ENCODE data around the gene ZWILCH. TPM values are rescaled to one million over a fixed set of nuclear protein-coding genes. Genes with fewer than 3 reads are reported as not detected.

The ZWILCH gene
- polyA plus RNA-seq, 2 donors, result 4.5 to 7.9 TPM

DNA sequence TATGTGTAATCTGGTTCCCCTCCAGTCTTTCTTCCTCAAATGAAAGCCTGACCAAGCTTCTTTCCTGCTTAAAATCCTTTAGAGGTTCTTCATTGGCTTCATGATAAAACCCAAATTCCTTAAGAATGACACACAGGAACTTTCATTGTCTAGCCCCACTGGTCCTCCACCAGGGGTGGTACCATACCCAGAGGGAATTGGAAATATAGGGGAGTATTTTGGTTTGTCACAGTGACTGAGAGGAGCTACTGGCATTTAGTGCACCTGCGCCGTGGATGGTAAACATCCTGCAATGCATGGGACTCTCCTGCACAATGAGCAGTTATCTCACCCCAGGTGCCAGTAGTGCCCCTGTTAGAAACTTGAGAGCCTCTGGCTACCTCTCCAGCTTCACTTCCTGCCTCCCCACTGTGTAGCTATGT lies 10.8 kb downstream of the ZWILCH start:
- 96 to 100% methylated on average over 2 of the region's 2 CpGs for WGBS, 2 donors
- Histone ChIP-seq H3K4me3 (ENCODE audit: low read depth in 1 of 2, low read length in 2 of 2) (no peak overlapping the region), H3K27ac (ENCODE audit: low read depth in 2 of 2, low read length in 1 of 2) (no peak overlapping the region), H3K27me3 (ENCODE audit: control insufficient read depth in 1 of 2, insufficient read depth in 2 of 2, low read length in 2 of 2) (no peaks in the 10 kb centered on the region), H3K9me3 (ENCODE audit: control insufficient read depth in 2 of 2, insufficient read depth in 1 of 2, low read depth in 1 of 2, low read length in 1 of 2) (no peaks in the 10 kb centered on the region), H3K36me3 (ENCODE audit: control insufficient read depth in 2 of 2, insufficient read depth in 2 of 2, low read length in 1 of 2) (peaks cover 0 to 1% of the 10 kb centered on the region in 2 donors), H3K4me1 (ENCODE audit: control insufficient read depth in 2 of 2, insufficient read depth in 2 of 2, low read length in 1 of 2) (no peaks in the 10 kb centered on the region)

GRCh38 chr15:66523926-66524325 lies 18.8 kb downstream of the ZWILCH start:
- H3K27me3 ChIP-seq (ENCODE audit: control insufficient read depth in 1 of 2, insufficient read depth in 2 of 2, low read length in 2 of 2), result no peaks in the 10 kb centered on the region
- H3K4me3 ChIP-seq (ENCODE audit: low read depth in 1 of 2, low read length in 2 of 2), result no peak overlapping the region
- no peak overlapping the region for H3K27ac ChIP-seq (ENCODE audit: low read depth in 2 of 2, low read length in 1 of 2)
- 79 to 80% methylated on average over 3 of the region's 3 CpGs for WGBS, 2 donors
- H3K4me1 ChIP-seq (ENCODE audit: control insufficient read depth in 2 of 2, insufficient read depth in 2 of 2, low read length in 1 of 2), result no peaks in the 10 kb centered on the region
- no peaks in the 10 kb centered on the region for H3K9me3 ChIP-seq (ENCODE audit: control insufficient read depth in 2 of 2, insufficient read depth in 1 of 2, low read depth in 1 of 2, low read length in 1 of 2)
- H3K36me3 ChIP-seq (ENCODE audit: control insufficient read depth in 2 of 2, insufficient read depth in 2 of 2, low read length in 1 of 2), result peaks cover 0 to 4% of the 10 kb centered on the region in 2 donors

DNA sequence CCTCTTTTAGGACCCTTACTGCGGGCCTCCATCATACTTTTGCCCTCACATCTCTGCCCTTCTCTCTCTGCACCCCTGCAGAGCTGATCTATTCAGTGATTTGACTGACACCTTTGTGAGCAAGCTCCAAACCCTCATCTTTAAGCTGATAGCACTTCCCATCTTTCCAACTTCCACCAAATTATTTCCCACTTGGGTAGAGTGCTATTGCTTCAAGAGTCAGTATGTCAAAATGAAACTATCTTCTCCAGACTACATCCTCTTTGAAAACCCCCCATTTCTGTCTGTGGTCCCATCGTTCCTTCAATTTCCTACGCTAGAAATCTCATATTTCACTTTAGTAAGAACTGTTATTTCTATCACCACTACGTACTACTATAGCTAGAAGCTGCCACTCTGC lies 19.7 kb downstream of the ZWILCH start:
- WGBS, 2 donors, result 85 to 92% methylated on average over 4 of the region's 4 CpGs
- no peaks in the 10 kb centered on the region for H3K27me3 ChIP-seq (ENCODE audit: control insufficient read depth in 1 of 2, insufficient read depth in 2 of 2, low read length in 2 of 2)
- no peaks in the 10 kb centered on the region for H3K4me1 ChIP-seq (ENCODE audit: control insufficient read depth in 2 of 2, insufficient read depth in 2 of 2, low read length in 1 of 2)
- H3K4me3 ChIP-seq (ENCODE audit: low read depth in 1 of 2, low read length in 2 of 2), result no peak overlapping the region
- H3K27ac ChIP-seq (ENCODE audit: low read depth in 2 of 2, low read length in 1 of 2), result no peak overlapping the region
- H3K9me3 ChIP-seq (ENCODE audit: control insufficient read depth in 2 of 2, insufficient read depth in 1 of 2, low read depth in 1 of 2, low read length in 1 of 2), result no peaks in the 10 kb centered on the region
- peaks cover 0 to 4% of the 10 kb centered on the region in 2 donors for H3K36me3 ChIP-seq (ENCODE audit: control insufficient read depth in 2 of 2, insufficient read depth in 2 of 2, low read length in 1 of 2)

- WGBS, 2 donors, result 90 to 93% methylated on average over 9 of the region's 9 CpGs
- Histone ChIP-seq H3K4me1 (ENCODE audit: control insufficient read depth in 2 of 2, insufficient read depth in 2 of 2, low read length in 1 of 2) (no peaks in the 10 kb centered on the region), H3K9me3 (ENCODE audit: control insufficient read depth in 2 of 2, insufficient read depth in 1 of 2, low read depth in 1 of 2, low read length in 1 of 2) (no peaks in the 10 kb centered on the region), H3K27ac (ENCODE audit: low read depth in 2 of 2, low read length in 1 of 2) (no peak overlapping the region), H3K36me3 (ENCODE audit: control insufficient read depth in 2 of 2, insufficient read depth in 2 of 2, low read length in 1 of 2) (no peaks in the 10 kb centered on the region), H3K27me3 (ENCODE audit: control insufficient read depth in 1 of 2, insufficient read depth in 2 of 2, low read length in 2 of 2) (no peaks in the 10 kb centered on the region), H3K4me3 (ENCODE audit: low read depth in 1 of 2, low read length in 2 of 2) (no peak overlapping the region)
Measured at GRCh38 chr15:66535056-66535455, 29.9 kb downstream of the ZWILCH start.

- H3K36me3 ChIP-seq (ENCODE audit: control insufficient read depth in 2 of 2, insufficient read depth in 2 of 2, low read length in 1 of 2), result no peaks in the 10 kb centered on the region
- no peaks in the 10 kb centered on the region for H3K27me3 ChIP-seq (ENCODE audit: control insufficient read depth in 1 of 2, insufficient read depth in 2 of 2, low read length in 2 of 2)
- H3K4me1 ChIP-seq (ENCODE audit: control insufficient read depth in 2 of 2, insufficient read depth in 2 of 2, low read length in 1 of 2), result no peaks in the 10 kb centered on the region
- H3K9me3 ChIP-seq (ENCODE audit: control insufficient read depth in 2 of 2, insufficient read depth in 1 of 2, low read depth in 1 of 2, low read length in 1 of 2), result no peaks in the 10 kb centered on the region
- no peak overlapping the region for H3K4me3 ChIP-seq (ENCODE audit: low read depth in 1 of 2, low read length in 2 of 2)
- WGBS, 2 donors, result 96 to 98% methylated on average over 4 of the region's 4 CpGs
- H3K27ac ChIP-seq (ENCODE audit: low read depth in 2 of 2, low read length in 1 of 2), result no peak overlapping the region
Measured at GRCh38 chr15:66542896-66543295, 37.8 kb downstream of the ZWILCH start.

DNA sequence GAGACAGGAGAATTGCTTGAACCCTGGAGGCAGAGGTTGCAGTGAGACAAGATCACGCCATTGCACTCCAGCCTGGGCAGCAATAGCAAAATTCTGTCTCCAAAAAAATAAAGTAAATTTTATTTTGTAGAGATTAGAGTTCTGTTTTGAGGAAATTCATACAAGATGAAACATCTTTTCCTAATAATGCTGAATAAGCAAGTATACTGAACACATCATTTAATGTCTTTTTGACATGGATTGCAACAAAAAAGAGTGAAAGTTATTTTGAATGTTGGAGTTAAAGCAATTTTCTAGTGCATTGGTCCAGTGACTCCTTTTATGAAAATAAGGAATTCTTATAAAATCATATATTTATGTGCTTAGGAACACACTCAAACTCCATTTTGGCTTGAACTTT lies 40.1 kb downstream of the ZWILCH start:
- H3K27me3 ChIP-seq (ENCODE audit: control insufficient read depth in 1 of 2, insufficient read depth in 2 of 2, low read length in 2 of 2), result no peaks in the 10 kb centered on the region
- no peaks in the 10 kb centered on the region for H3K9me3 ChIP-seq (ENCODE audit: control insufficient read depth in 2 of 2, insufficient read depth in 1 of 2, low read depth in 1 of 2, low read length in 1 of 2)
- no peaks in the 10 kb centered on the region for H3K4me1 ChIP-seq (ENCODE audit: control insufficient read depth in 2 of 2, insufficient read depth in 2 of 2, low read length in 1 of 2)
- no peak overlapping the region for H3K4me3 ChIP-seq (ENCODE audit: low read depth in 1 of 2, low read length in 2 of 2)
- 96 to 97% methylated on average over 1 of the region's 1 CpG for WGBS, 2 donors
- H3K27ac ChIP-seq (ENCODE audit: low read depth in 2 of 2, low read length in 1 of 2), result no peak overlapping the region
- no peaks in the 10 kb centered on the region for H3K36me3 ChIP-seq (ENCODE audit: control insufficient read depth in 2 of 2, insufficient read depth in 2 of 2, low read length in 1 of 2)

- Histone ChIP-seq H3K27ac (ENCODE audit: low read depth in 2 of 2, low read length in 1 of 2) (no peak overlapping the region), H3K36me3 (ENCODE audit: control insufficient read depth in 2 of 2, insufficient read depth in 2 of 2, low read length in 1 of 2) (no peaks in the 10 kb centered on the region), H3K9me3 (ENCODE audit: control insufficient read depth in 2 of 2, insufficient read depth in 1 of 2, low read depth in 1 of 2, low read length in 1 of 2) (no peaks in the 10 kb centered on the region), H3K27me3 (ENCODE audit: control insufficient read depth in 1 of 2, insufficient read depth in 2 of 2, low read length in 2 of 2) (no peaks in the 10 kb centered on the region), H3K4me1 (ENCODE audit: control insufficient read depth in 2 of 2, insufficient read depth in 2 of 2, low read length in 1 of 2) (no peaks in the 10 kb centered on the region), H3K4me3 (ENCODE audit: low read depth in 1 of 2, low read length in 2 of 2) (no peak overlapping the region)
Measured at GRCh38 chr15:66555685-66556084, 50.6 kb downstream of the ZWILCH start.

DNA sequence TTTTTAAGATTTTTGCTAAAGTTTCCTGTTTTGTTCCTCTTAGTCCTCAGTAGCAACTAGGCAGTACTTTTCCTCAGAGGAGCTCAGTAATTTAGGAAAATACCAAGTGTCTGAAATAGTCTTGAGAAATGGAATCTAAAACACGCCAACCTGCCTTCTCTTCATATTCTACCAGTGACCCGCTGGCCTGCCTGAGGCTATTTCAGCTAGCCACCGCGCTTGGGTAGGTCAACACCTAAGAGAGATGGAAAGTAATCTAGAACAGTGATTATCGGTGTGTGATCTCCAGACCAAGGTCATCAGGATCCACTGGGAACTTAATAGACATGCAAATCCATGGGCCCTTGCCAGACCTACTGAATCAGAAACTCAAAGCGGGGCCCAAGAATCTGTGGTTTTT lies 53.1 kb downstream of the ZWILCH start:
- H3K9me3 ChIP-seq (ENCODE audit: control insufficient read depth in 2 of 2, insufficient read depth in 1 of 2, low read depth in 1 of 2, low read length in 1 of 2), result no peaks in the 10 kb centered on the region
- no peaks in the 10 kb centered on the region for H3K27me3 ChIP-seq (ENCODE audit: control insufficient read depth in 1 of 2, insufficient read depth in 2 of 2, low read length in 2 of 2)
- no peaks in the 10 kb centered on the region for H3K4me1 ChIP-seq (ENCODE audit: control insufficient read depth in 2 of 2, insufficient read depth in 2 of 2, low read length in 1 of 2)
- no peaks in the 10 kb centered on the region for H3K36me3 ChIP-seq (ENCODE audit: control insufficient read depth in 2 of 2, insufficient read depth in 2 of 2, low read length in 1 of 2)
- WGBS, 2 donors, result 94 to 95% methylated on average over 6 of the region's 6 CpGs
- H3K4me3 ChIP-seq (ENCODE audit: low read depth in 1 of 2, low read length in 2 of 2), result no peak overlapping the region
- no peak overlapping the region for H3K27ac ChIP-seq (ENCODE audit: low read depth in 2 of 2, low read length in 1 of 2)

- no peaks in the 10 kb centered on the region for H3K27me3 ChIP-seq (ENCODE audit: control insufficient read depth in 1 of 2, insufficient read depth in 2 of 2, low read length in 2 of 2)
- H3K36me3 ChIP-seq (ENCODE audit: control insufficient read depth in 2 of 2, insufficient read depth in 2 of 2, low read length in 1 of 2), result no peaks in the 10 kb centered on the region
- 92 to 94% methylated on average over 18 of the region's 18 CpGs for WGBS, 2 donors
- no peaks in the 10 kb centered on the region for H3K9me3 ChIP-seq (ENCODE audit: control insufficient read depth in 2 of 2, insufficient read depth in 1 of 2, low read depth in 1 of 2, low read length in 1 of 2)
- H3K4me1 ChIP-seq (ENCODE audit: control insufficient read depth in 2 of 2, insufficient read depth in 2 of 2, low read length in 1 of 2), result no peaks in the 10 kb centered on the region
- H3K4me3 ChIP-seq (ENCODE audit: low read depth in 1 of 2, low read length in 2 of 2), result no peak overlapping the region
- H3K27ac ChIP-seq (ENCODE audit: low read depth in 2 of 2, low read length in 1 of 2), result no peak overlapping the region
Measured at GRCh38 chr15:66560856-66561525, 55.9 kb downstream of the ZWILCH start.

- H3K36me3 ChIP-seq (ENCODE audit: control insufficient read depth in 2 of 2, insufficient read depth in 2 of 2, low read length in 1 of 2), result no peaks in the 10 kb centered on the region
- H3K4me3 ChIP-seq (ENCODE audit: low read depth in 1 of 2, low read length in 2 of 2), result no peak overlapping the region
- WGBS, 2 donors, result 85 to 86% methylated on average over 4 of the region's 4 CpGs
- no peaks in the 10 kb centered on the region for H3K27me3 ChIP-seq (ENCODE audit: control insufficient read depth in 1 of 2, insufficient read depth in 2 of 2, low read length in 2 of 2)
- H3K27ac ChIP-seq (ENCODE audit: low read depth in 2 of 2, low read length in 1 of 2), result no peak overlapping the region
- H3K4me1 ChIP-seq (ENCODE audit: control insufficient read depth in 2 of 2, insufficient read depth in 2 of 2, low read length in 1 of 2), result no peaks in the 10 kb centered on the region
- no peaks in the 10 kb centered on the region for H3K9me3 ChIP-seq (ENCODE audit: control insufficient read depth in 2 of 2, insufficient read depth in 1 of 2, low read depth in 1 of 2, low read length in 1 of 2)
Measured at GRCh38 chr15:66563126-66563525, 58.0 kb downstream of the ZWILCH start.
